HL-60/S4 treated with retinoic acid at 250 ng/mL for 4 days and 3 days (cell line): ENCODE data around the gene CDON.
"Not testable (repeated sequence)": the region's sequence is repeated elsewhere in the genome, so short reads cannot be mapped to it uniquely, and the experiment has no call there.

ENCODE experiments used
- in situ Hi-C: fragments of 300-500 bp; cut with MboI; formaldehyde crosslinking; loops from 2 replicates; pipeline ENCODE4 v1.7.0; 2022; ENCODE audit warnings: low sequenced_read_pairs

Gene CDON

GRCh38 chr11:126046570-126047195 lies 16.0 kb downstream of the CDON start:
- in situ Hi-C loops, result no loop called here

GRCh38 chr11:126039485-126040271 lies 23.0 kb downstream of the CDON start:
- in situ Hi-C loops, result no loop called here

GRCh38 chr11:126035718-126036117 lies 26.9 kb downstream of the CDON start:
- in situ Hi-C loops, result no loop called here

- in situ Hi-C loops, result no loop called here
Measured at GRCh38 chr11:126034933-126035425, 27.7 kb downstream of the CDON start.

GRCh38 chr11:126034039-126034932 lies 28.4 kb downstream of the CDON start:
- in situ Hi-C loops, result no loop called here

GRCh38 chr11:126032375-126032774 lies 30.3 kb downstream of the CDON start:
- in situ Hi-C loops, result no loop called here

GRCh38 chr11:126029805-126030204 lies 32.9 kb downstream of the CDON start:
- in situ Hi-C loops, result no loop called here

GRCh38 chr11:126029237-126029636 lies 33.4 kb downstream of the CDON start:
- in situ Hi-C loops, result no loop called here

GRCh38 chr11:126028534-126028933 lies 34.1 kb downstream of the CDON start:
- in situ Hi-C loops, result not testable (repeated sequence)

GRCh38 chr11:126026579-126026978 lies 36.1 kb downstream of the CDON start:
- in situ Hi-C loops, result no loop called here

- in situ Hi-C loops, result no loop called here
Measured at GRCh38 chr11:126025822-126026221, 36.8 kb downstream of the CDON start.

GRCh38 chr11:126024123-126024522 lies 38.5 kb downstream of the CDON start:
- in situ Hi-C loops, result no loop called here

- in situ Hi-C loops, result no loop called here
Measured at GRCh38 chr11:126012852-126013251, 49.8 kb downstream of the CDON start.

- in situ Hi-C loops, result no loop called here
Measured at GRCh38 chr11:126011754-126012153, 50.9 kb downstream of the CDON start.

- in situ Hi-C loops, result no loop called here
Measured at GRCh38 chr11:126011265-126011664, 51.4 kb downstream of the CDON start.

GRCh38 chr11:126008956-126009355 lies 53.7 kb downstream of the CDON start:
- in situ Hi-C loops, result no loop called here

- in situ Hi-C loops, result no loop called here
Measured at GRCh38 chr11:126007238-126007637, 55.4 kb downstream of the CDON start.

GRCh38 chr11:126006068-126006467 lies 56.6 kb downstream of the CDON start:
- in situ Hi-C loops, result no loop called here

GRCh38 chr11:126002181-126002580 lies 60.5 kb downstream of the CDON start:
- in situ Hi-C loops, result no loop called here

- in situ Hi-C loops, result no loop called here
Measured at GRCh38 chr11:125999234-125999880, 63.3 kb downstream of the CDON start.

GRCh38 chr11:125998267-125998666 lies 64.4 kb downstream of the CDON start:
- in situ Hi-C loops, result no loop called here
